GM12865 (cell line): ENCODE measurements around the gene DPYSL3.

Experiments
- DNase-seq: peaks from one replicate; pipeline ENCODE4 v3.0.0; 2010; ENCODE audit warnings: low read depth
- H3K4me3 ChIP-seq: 2 replicates; pipeline ENCODE4 v1.5.1; 2011; ENCODE audit warnings: mild to moderate bottlenecking, low read depth, low read length, control low read depth
- TF ChIP-seq, protein P1 (sequence below): IDR thresholded peaks from 2 replicates; pipeline ENCODE4 v1.5.1; 2011; ENCODE audit warnings: low read length, control low read depth, low read depth, inconsistent platforms; ENCODE audit not compliant: insufficient read depth; ENCODE audit errors: missing control alignments

The DPYSL3 gene

DNA sequence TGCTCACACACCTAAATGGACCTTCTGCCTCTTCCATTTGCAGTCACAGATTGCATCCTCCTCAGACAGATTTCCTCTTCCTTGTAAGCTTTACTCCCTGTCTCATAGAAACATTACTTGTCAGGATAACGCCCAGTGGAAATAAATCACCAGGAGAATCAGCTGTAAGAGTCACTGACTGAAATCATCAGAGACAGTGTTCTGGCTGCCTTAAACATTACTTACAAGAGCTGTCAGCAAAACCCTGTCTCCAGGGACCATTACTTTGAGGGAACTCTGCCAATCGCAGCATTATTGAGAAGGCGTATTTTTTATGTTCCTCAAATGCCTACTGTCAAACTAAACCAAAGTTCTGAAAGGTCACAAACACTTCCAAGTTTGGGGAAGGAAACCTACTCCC is 5.9 kb downstream of the DPYSL3 start:
- no peak for DNase-seq

GRCh38 chr5:147490989-147491388 is 18.9 kb downstream of the DPYSL3 start:
- TF ChIP-seq, protein P1, sequence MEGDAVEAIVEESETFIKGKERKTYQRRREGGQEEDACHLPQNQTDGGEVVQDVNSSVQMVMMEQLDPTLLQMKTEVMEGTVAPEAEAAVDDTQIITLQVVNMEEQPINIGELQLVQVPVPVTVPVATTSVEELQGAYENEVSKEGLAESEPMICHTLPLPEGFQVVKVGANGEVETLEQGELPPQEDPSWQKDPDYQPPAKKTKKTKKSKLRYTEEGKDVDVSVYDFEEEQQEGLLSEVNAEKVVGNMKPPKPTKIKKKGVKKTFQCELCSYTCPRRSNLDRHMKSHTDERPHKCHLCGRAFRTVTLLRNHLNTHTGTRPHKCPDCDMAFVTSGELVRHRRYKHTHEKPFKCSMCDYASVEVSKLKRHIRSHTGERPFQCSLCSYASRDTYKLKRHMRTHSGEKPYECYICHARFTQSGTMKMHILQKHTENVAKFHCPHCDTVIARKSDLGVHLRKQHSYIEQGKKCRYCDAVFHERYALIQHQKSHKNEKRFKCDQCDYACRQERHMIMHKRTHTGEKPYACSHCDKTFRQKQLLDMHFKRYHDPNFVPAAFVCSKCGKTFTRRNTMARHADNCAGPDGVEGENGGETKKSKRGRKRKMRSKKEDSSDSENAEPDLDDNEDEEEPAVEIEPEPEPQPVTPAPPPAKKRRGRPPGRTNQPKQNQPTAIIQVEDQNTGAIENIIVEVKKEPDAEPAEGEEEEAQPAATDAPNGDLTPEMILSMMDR: no peak
- no peak overlapping the region for H3K4me3 ChIP-seq
- no peak for DNase-seq

More for the DNA sequence above, 5.9 kb downstream of the DPYSL3 start:
- H3K4me3 ChIP-seq: no peak overlapping the region
- TF ChIP-seq, protein P1: no peak

DNA sequence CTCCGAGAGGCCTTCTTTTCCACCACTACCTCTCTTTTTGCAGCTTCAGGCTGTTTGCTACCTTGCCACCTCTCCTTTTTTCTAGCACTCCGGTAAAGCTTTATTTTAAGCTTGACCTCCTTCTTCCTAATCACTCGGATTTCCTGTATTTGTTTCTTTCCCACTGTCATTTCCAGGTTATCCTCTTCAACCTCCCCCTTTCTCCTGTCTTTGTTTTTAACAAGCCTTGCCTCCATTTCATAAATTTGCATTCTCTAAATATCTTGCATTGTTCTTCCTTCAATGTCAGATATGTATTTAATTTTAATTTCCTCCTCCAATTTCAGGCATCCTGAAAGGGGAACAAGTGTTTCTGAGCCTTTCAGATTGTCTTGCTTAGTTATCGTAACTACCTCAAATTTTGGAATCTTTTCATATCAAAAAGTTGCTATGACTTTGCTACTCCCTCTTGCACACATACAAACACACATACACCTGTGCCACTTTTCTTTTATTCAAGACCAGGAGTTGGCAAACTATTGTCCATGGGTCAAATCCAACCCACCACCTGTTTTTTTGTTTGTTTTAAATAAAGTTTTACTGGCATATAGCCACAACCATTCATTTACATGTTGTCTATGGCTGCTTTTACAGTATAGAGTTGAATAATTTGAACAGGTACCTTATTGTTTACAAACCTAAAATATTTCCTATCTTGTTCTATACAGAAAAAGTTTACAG is 22.7 kb downstream of the DPYSL3 start:
- no peak for DNase-seq
- no peak overlapping the region for H3K4me3 ChIP-seq
- TF ChIP-seq, protein P1: no peak

- no peak overlapping the region for H3K4me3 ChIP-seq
- no peak for DNase-seq
- TF ChIP-seq, protein P1: no peak
Measured at GRCh38 chr5:147485814-147486213, 24.1 kb downstream of the DPYSL3 start.

DNA sequence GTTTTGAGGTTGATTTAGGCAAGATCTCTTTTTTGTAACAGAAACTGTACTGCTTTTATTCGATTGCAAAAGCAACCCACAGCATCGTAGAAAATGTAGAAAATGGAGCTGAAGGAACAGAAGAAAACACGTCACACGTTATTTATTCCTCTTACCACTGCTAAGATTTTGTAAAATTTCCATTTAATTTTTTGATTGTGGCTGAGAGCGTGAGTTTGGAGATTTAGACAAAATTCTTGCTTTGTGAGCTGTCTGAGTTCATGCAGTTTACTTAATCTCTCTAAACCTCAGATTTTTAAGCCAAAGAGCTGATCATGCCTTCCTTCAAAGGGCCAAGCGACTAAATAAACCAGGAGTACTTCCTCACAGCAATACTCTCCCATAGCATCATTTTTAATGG is 24.8 kb downstream of the DPYSL3 start:
- no peak overlapping the region for H3K4me3 ChIP-seq
- no peak for DNase-seq

GRCh38 chr5:147484708-147485020 is 25.2 kb downstream of the DPYSL3 start:
- DNase-seq: no peak
- no peak overlapping the region for H3K4me3 ChIP-seq

More for the DNA sequence above, 24.8 kb downstream of the DPYSL3 start:
- TF ChIP-seq, protein P1: no peak

More at GRCh38 chr5:147484708-147485020, 25.2 kb downstream of the DPYSL3 start:
- TF ChIP-seq, protein P1: no peak
